HG02970 (cell line): Measurements from ENCODE around the gene HPDL.

ENCODE experiments used
- ATAC-seq: cut with Tn5 transposase; IDR thresholded peaks from one replicate; pipeline ENCODE4 v1.9.1; 2021; ENCODE audit warnings: mild to moderate bottlenecking, moderate library complexity, moderate number of reproducible peaks; ENCODE audit not compliant: unreplicated experiment, low FRiP score

The HPDL gene

DNA sequence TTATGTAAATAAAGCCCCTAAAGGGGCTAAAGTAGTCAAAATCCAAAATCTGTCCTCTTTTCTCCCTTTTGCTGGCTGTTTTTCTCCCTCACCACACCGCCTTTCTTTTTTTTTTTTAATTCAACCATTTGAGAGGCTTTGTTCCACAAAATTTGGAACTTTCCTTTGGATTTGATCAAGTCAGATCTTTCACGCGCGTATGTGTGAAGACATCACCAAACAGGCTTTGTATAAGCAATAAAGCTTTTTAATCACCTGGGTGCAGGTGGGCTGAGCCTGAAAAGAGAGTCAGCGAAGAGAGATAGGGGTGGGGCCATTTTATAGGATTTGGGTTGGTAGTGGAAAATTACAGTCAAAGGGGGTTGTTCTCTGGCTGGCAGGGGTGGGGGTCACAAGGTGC is 5.3 kb upstream of the HPDL start:
- no peak for ATAC-seq

DNA sequence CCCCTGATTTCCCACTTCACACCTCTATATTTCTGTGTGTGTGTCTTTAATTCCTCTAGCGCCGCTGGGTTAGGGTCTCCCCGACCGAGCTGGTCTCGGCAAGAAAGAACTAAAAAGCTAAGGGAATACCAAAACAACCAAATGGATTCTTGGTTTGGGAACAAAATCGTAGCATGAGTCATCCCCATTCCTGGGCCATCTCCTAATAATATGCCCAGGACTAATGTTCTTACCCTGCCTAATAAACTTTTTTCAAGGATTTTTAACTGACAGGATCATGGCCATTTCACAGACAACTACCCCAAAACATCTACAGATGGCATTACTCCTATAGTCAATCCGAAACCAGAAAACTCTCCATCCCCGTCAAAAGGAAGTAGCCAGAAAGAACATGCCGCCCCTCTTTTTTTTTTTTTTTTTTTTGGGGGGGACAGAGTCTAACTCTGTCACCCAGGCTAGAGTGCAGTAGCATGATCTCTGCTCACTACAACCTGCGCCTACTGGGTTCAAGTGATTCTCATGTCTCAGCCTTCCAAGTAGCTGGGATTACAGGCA is 4.1 kb upstream of the HPDL start:
- no peak for ATAC-seq

DNA sequence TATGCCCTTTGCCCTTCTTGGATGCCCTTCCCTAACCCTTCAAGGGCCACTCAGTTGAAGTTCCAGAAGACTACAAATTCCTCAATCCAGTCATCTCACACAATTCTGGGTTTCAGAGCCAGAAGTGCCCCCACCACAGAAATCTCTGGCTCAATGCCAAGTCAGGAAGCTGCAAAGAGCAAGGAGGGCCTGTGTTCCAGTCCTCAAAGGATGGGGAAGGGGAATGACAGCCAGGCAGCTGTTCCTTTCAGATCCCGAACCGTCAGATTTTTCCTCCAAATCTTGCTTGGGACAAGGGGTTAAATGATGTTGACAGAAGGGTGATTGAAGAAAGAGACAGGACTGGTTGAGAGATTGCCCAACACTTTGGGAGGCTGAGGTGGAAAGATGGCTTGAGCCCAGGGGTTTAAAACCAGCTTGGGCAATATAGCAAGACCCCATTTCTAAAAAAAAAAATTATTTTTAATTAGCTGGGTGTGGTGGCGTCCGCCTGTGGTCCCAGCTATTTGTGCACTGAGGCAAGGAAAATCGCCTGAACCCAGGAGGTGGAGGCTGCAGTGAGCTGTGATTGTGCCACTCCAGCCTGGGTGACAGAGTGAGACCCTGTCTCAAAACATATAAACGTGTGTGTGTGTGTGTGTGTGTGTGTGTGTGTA is 716 bp upstream of the HPDL start:
- ATAC-seq = no peak

DNA sequence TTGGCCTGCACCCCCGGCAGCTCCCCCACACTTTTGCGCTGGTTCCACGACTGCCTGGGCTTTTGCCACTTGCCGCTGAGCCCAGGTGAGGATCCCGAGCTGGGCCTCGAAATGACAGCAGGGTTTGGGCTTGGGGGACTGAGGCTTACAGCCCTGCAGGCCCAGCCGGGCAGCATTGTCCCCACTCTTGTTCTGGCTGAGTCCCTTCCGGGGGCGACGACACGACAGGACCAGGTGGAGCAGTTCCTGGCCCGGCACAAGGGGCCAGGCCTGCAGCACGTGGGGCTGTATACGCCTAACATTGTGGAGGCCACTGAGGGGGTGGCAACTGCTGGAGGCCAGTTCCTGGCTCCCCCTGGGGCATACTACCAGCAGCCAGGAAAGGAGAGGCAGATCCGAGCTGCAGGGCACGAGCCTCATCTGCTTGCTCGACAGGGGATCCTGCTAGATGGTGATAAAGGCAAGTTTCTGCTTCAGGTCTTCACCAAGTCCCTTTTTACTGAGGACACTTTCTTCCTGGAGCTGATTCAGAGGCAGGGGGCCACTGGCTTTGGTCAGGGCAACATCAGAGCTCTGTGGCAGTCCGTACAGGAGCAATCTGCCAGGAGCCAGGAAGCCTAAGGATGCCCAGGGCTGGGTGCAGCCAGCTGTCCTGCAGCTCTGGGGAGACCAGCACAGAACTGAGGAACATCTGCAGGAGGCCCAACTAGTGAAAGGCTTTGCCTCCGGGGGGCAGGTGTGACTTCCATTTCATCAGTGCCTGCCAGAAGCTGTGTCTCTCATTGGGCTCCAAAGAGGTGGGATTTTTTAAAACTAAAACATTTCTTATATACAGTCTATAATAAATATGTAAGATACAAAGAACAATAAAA is 1.2 kb downstream of the HPDL start:
- ATAC-seq = no peak

DNA sequence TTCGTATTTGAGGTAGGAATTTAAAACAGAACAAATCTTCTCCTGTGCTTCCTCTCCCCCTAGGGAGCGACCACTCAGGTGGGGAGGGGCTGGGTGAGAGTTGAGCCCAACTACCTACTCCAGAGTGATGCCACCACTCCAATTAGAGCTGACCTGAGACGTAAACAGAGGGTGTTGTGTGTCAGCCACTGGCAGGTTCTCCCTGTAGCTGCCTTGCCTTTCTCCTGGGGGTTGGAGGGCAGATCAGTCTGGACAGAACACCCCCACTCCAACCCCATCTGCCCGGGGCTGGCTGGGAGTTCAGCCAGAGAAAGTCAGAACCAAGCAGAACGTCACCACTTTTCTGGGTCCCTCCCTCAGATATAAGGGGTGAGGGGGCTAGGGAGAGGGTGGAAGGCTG is 2.0 kb downstream of the HPDL start:
- no peak for ATAC-seq

DNA sequence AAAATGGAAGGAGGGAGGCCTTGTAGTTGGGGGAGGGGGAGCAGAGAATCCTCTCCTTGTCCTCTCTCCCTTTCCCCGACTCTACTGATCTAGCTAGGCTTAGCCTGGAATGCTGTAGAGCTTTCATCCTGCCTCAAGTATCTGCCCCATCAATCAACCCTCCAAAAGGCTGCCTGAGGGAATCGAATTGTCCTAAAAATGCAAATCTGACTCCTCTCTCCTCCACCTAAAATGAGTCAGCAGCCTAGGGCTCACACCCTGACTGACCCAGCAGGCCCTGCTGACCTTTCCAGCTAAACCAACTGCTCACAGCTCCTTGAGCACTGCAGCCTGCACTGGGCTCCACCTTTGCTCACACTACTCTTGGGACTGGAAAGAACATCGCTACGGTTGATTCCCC is 2.8 kb downstream of the HPDL start:
- ATAC-seq = no peak

DNA sequence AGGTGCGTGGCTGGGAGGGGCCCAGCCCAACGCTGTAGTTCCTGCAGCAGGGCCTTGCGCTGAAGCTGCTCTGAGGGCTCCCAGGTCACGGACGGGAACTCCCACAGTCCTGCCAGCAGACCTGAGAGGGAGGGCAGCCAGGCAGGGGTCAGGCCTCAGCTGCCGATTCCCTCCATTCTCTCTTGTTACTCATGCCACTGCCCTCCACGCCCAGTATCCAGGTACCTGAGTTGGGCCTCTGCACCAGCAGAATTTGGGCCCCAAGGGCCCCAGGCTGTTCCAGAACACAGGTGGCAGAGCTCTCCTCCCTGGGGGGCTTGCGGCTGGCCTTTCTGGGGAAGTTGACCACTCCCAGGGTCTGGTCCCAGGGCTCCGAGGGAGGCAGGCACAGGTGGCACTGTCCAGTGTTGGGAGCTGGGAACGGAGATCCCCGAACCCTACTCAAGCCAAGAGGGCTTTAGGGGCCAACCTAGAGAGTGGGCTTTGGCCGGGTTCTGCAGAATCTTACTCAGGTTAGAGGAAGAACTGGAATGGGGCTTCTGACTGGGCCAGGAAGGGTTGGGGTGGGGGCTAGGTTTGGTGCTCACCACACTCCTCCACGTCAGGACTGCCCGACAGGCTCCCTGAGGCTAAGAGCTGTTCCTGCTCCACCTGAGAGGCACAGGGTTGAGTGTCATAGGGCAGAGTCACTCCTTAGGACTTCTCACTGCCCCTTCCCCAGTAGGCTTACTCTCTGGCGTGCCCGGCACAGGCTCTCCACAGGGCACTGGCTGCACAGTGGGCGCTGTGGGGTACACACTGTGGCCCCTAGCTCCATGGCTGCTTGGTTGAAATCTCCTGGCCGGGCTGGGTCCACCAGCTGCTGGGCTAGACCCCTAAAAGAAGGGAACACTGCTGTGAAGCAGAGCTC is 5.0 kb downstream of the HPDL start:
- no peak for ATAC-seq

DNA sequence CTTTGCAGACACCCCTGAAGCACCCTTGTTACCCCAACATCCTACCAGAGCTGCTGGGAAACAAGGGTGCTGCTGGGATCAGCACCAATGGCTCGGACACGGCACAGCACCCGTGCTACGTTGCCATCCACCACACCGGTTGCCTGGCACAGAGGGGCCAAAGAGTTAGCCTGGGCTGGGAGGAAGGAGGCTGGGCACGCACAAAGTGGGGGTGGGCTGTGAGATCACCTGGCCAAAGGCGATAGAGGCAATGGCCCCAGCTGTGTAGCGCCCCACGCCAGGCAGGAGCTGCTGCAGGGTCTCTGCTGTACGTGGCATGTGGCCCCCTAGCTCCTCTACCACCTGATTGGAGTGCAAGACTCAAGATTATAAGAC is 5.6 kb downstream of the HPDL start:
- ATAC-seq = no peak

DNA sequence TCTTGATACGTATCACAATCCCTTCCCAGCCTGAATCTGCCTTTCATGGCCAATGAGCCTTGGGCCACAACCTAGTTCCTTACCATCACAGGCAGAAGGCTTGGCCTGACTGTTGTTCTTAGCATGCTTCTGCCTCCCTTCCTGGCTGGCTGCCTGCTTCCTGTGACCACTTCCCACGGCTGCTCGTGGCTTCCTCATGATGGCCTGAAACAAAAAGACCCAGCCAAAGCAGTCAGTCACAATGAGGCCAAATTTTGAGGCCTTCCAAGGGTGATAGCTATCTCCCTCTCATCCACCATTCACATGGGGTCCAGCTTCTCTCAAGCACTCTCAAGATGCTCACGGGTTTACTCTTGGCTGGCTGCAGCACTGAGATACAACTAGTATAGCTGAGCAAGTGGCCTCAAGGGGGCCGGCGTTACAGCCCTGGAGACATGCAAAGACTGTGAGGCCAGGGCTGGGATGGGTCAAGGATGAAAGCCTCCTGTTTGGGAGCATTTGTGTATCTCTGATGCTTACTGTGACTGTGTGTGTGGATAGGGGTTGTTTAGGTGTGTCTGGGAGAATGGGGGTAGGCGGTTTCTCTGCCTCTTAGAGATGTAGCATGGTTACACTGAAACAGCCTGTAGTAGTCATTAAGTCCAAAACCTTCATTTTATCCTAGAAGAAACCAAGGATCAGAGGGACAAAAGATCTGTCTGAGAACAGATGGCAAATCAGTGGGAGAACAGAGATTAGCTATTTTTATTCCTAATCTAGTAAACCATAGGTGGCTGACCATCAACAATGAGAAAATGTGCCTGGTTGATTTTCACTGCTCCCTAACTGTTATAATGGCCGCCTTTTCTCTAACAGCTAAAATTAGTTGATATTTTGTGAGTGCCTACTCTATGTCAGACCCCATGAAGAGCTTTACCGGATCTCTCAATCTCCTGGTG is 7.9 kb downstream of the HPDL start:
- ATAC-seq = no peak

DNA sequence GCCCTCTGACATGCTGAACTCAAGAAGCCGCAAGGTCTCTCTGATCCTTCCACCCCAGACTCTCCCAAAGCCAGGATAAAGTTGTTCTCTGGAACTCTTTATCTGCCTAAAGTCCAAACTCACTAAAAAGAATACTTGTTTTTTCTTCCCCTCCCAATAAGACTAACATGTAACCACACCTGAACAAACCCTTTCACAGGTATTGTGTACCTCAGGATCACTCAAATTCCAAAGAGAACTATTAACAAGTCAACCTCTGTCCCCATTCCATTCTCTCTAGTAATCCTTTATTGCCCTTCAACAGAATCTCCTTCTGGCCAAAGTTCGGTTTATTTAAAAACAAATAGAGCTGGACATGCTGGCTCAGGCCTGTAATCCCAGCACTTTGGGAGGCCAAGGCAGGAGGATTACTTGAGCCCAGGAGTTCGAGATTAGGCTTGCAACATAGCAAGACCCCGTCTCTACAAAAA is 9.2 kb downstream of the HPDL start:
- ATAC-seq = no peak

DNA sequence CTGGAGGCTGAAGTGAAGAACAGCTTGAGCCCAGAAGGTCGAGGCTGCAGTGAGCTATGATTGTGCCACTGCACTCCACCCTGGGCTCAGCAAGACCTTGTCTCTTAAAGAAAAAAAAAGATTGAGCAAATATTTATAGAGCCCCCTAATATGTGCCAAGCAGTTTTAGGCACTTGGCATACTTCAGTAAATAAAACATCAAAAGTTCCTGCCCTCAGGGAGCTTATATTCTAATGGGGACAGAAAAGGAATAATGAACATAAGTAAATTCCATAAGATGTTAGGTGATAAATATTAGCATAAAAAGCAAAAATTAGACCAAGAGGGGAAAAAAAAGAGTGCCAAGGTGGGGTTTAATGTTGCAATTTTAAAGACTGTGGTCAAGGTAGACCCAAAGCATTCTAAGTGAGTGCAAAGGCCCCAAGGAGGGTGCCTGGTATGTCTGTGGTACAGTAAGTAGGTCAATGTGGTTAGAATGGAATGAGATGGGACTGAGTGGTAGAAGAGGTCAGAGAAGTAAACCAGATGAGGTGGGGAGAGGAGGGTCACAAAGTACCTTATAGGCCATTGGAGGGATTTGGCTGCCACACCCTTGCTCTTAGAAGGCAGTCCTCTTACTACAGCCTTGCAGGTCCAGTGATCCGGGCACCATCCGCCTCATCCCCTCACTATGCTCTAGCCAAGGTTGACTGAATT is 11.1 kb downstream of the HPDL start:
- no peak for ATAC-seq

DNA sequence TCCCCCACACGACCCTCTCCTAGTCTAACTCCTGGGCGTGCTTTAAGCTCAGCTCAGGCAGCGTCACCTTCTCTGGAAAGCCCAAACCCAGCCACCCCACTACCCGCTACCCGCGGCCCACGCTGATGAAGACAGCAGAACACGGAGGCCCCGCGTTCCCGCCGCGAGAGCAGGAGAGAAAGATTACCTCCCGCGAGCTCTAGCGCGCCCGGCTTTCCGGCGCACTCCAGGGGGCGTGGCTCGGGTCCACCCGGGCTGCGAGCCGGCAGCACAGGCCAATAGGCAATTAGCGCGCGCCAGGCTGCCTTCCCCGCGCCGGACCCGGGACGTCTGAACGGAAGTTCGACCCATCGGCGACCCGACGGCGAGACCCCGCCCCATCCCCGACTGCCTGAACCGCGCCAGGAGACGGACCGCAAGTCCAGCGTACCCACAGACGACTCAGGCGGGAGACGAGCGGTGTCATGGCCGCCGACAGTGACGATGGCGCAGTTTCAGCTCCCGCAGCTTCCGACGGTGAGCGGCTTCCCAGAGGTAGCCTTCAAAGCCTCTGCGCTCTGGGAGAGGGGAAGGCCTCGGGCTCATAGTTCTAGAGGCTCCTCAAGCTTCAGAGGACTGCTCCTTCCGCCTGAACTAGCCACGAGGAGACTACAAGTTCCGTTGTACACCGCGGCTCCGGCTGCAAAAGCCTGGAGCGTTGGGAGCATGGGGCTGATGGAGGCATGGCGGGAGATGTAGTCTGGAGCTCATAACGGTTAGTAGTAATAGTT is 13.3 kb downstream of the HPDL start, which contains the start of the genes MUTYH and TOE1:
Gene MUTYH, minus strand, starts transcription at position 652 of the 770 bp plus-strand sequence. CDS start 5,935 bp downstream, outside the sequence.
Gene TOE1, plus strand, starts transcription at position 382 of the 770 bp plus-strand sequence. Its CDS starts 83 bp downstream, at position 465.
- ATAC-seq = peak; percentile 87

DNA sequence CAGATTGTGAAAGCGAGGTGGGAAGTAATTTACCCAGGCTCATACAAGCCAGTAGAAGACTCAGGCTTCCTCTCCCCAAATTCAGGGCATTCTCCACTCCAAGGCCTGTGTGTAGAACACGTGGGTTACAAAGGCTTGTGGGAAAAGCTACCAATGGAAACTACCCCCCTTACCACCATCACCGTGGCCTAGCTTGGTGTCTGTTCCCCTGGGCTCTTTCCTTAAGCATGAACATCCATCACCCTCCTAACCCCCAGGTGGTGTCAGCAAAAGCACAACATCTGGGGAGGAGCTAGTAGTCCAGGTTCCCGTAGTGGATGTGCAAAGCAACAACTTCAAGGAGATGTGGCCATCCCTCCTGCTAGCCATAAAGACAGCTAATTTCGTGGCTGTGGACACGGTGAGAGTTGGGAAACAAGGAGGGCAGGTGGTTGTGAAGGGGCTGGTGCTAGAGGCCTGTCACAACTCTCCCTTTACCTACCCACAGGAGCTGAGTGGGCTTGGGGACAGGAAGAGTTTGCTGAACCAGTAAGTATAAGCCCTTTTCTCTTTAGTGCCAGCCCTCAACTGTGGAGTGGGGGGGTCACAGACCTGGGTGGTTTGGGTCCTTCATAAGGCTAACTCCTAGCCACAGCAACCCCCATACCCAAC is 14.2 kb downstream of the HPDL start:
- ATAC-seq = no peak

DNA sequence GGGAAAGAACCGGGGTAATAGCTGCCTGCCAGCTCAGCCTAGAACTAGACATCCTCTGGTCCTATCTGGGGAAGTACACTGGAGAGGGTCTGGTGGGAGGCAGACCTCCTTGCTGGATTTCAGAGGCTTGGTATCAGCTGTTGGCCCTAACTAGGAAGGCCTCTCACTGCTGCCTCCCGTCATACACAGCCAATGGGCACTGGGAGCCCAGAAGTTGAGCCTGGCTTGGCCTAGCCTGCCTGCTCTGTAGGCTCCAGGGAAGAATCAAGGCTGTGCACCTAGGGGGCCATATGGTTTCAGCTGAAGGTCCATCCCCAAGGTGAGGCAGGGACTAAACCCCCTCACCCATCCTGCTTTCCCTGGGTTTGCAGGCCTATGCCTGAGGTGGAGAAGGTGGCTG is 17.8 kb downstream of the HPDL start:
- ATAC-seq = no peak

DNA sequence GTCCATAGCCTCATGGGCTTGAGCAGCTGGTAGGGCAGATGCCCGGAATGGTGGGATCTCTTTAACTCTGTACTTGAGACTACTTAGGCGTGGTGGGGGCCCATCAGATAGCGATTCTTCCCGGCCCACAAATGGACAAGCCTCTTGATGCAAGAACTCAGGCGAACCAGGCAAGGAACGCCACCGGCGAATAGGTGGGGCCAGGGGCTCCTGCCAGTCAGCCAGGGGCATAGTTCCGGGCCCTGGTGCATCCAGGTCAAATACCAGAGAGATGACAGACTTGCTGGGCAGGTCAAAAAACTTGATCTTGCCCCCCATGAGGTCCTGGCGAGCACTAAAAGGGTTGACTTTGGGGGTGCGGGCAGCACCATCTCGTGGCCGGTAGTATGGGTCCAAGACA is 18.3 kb downstream of the HPDL start:
- no peak for ATAC-seq

DNA sequence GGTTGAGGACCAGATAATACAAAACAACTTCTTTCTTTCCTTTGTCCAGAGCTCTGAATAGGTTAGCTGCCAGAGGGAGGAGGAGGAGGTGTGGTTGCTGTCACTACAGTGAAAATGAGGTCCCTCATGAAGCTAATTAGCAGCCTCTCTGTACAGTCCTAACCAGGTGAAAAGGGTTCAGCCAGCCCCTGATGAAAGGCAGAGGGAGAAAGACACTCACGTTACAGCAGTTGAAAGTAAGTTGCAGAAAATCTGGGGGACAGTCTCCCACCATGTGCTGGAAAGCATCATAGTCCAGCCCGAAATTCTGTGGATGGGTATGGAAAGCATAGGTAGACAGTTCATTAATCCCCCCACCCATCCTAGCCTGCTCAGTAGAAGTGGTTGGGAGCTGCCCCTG is 19.8 kb downstream of the HPDL start:
- no peak for ATAC-seq

DNA sequence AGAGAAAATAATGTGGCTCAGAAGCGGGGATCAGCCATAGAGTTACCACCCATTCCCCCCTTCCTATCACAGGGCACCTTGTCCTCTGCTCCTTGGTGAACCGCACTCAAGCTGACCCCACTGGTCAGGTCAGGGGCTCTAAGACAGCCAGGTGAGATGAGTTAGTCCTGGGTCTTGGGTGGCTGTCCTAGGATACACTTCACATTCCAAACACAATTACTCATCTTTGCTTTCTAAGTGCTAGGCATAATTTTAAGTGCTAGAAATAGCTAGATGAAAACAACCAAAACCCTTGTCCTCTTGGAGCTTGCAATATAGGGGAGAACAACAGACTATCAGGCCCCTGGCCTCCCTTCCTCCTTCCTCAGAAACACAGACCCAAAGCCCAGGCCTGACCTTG is 21.3 kb downstream of the HPDL start:
- ATAC-seq = no peak

DNA sequence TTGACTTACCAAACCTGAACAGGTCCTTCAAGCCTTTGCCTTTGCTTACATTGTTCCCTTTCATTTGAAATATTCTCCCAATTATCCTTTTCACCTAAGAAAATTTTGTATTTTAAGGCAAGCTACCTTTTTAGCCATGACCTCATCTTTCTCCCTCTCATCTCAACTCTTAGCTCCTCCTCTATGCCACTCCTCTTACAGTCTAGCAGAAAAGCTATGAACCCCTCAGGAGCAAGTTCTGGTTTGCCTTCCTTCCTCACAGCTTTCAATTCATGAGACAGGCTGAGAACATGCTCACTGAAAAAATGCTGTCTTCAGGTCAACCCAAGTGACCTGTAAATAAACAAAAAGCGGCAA is 21.9 kb downstream of the HPDL start:
- no peak for ATAC-seq
